SHP77 treated with DMSO at 0.1 percent for 48 hours (cell line): ENCODE data around the gene GABRA4.

Experiments used
- DNase-seq: peaks from one replicate; lab custom pipeline; 2025; lab: John Stamatoyannopoulos, UW

GABRA4 gene

GRCh38 chr4:46993075-46994006, at the start of gene GABRA4:
GABRA4 (minus strand) TSS chr4:46993581; CDS start chr4:46993424, 157 bp downstream.
- DNase-seq, result no peak

- DNase-seq, result no peak
Measured at GRCh38 chr4:47040828-47041227, 47.4 kb upstream of the GABRA4 start.

- DNase-seq, result no peak
Measured at GRCh38 chr4:47038263-47038662, 44.9 kb upstream of the GABRA4 start.

- no peak for DNase-seq
Measured at GRCh38 chr4:47032405-47033106, 39.2 kb upstream of the GABRA4 start.

- no peak for DNase-seq
Measured at GRCh38 chr4:47031751-47032404, 38.5 kb upstream of the GABRA4 start.

- DNase-seq, result no peak
Measured at GRCh38 chr4:47031011-47031678, 37.8 kb upstream of the GABRA4 start, which contains the start of gene GABRB1. GABRB1 (plus strand) TSS chr4:47031567.

- DNase-seq, result no peak
Measured at GRCh38 chr4:47017494-47017893, 24.1 kb upstream of the GABRA4 start.

GRCh38 chr4:47017081-47017480, 23.7 kb upstream of the GABRA4 start:
- DNase-seq, result no peak

- DNase-seq, result no peak
Measured at GRCh38 chr4:47013373-47013772, 20.0 kb upstream of the GABRA4 start.

- DNase-seq, result no peak
Measured at GRCh38 chr4:47012676-47013075, 19.3 kb upstream of the GABRA4 start.

- no peak for DNase-seq
Measured at GRCh38 chr4:47010912-47011446, 17.6 kb upstream of the GABRA4 start.

- no peak for DNase-seq
Measured at GRCh38 chr4:47010347-47010911, 17.0 kb upstream of the GABRA4 start.

GRCh38 chr4:47002580-47002979, 9.2 kb upstream of the GABRA4 start:
- no peak for DNase-seq

- DNase-seq, result no peak
Measured at GRCh38 chr4:47000406-47000805, 7.0 kb upstream of the GABRA4 start.

- no peak for DNase-seq
Measured at GRCh38 chr4:46999566-46999965, 6.2 kb upstream of the GABRA4 start.

- DNase-seq, result no peak
Measured at GRCh38 chr4:46994007-46994405, 625 bp upstream of the GABRA4 start.

GRCh38 chr4:46992338-46992737, 1.0 kb downstream of the GABRA4 start:
- DNase-seq, result no peak

GRCh38 chr4:46986922-46987638, 6.3 kb downstream of the GABRA4 start:
- no peak for DNase-seq

- no peak for DNase-seq
Measured at GRCh38 chr4:46984781-46985180, 8.6 kb downstream of the GABRA4 start.

- no peak for DNase-seq
Measured at GRCh38 chr4:46980851-46981250, 12.5 kb downstream of the GABRA4 start.

GRCh38 chr4:46979726-46980125, 13.7 kb downstream of the GABRA4 start:
- DNase-seq, result no peak
